Keratinocyte (primary cell): ENCODE data around the gene VPS18. TPM values are rescaled to one million over a fixed set of nuclear protein-coding genes. Genes with fewer than 3 reads are reported as not detected.

Experiments
- DNase-seq: peaks from one replicate; pipeline ENCODE4 v3.0.0-alpha.2; 2011; ENCODE audit warnings: low read depth, missing footprints, low spot score
- FAIRE-seq: peaks from 2 replicates; lab custom pipeline; 2011; peaks lifted over from hg19 to GRCh38; lab: Jason Lieb, UNC
- H2AFZ ChIP-seq: 2 replicates; pipeline ENCODE4 v1.6.0; 2012; ENCODE audit warnings: low read length, control low read depth, inconsistent platforms; ENCODE audit not compliant: control insufficient read depth
- H3K27ac ChIP-seq: 2 replicates; pipeline ENCODE4 v1.5.1; 2011; ENCODE audit warnings: low read length; ENCODE audit not compliant: control insufficient read depth, insufficient read depth
- H3K27me3 ChIP-seq: 3 replicates; pipeline ENCODE4 v1.6.0; 2011; ENCODE audit warnings: low read length; ENCODE audit not compliant: control insufficient read depth, insufficient read depth; ENCODE audit errors: extremely low read depth
- H3K36me3 ChIP-seq, 2 experiments: 2 replicates in 1 of 2; 3 replicates in 1 of 2; pipeline ENCODE4 v1.5.1; 2011; ENCODE audit warnings: low read length in 2 of 2, mild to moderate bottlenecking in 1 of 2; ENCODE audit not compliant: control insufficient read depth in 2 of 2, insufficient read depth in 2 of 2; ENCODE audit errors: extremely low read depth in 1 of 2
- H3K4me1 ChIP-seq: 3 replicates; pipeline ENCODE4 v1.5.1; 2011; ENCODE audit warnings: low read length; ENCODE audit not compliant: control insufficient read depth, insufficient read depth; ENCODE audit errors: extremely low read depth
- H3K4me2 ChIP-seq: 3 replicates; pipeline ENCODE4 v1.6.0; 2011; ENCODE audit warnings: low read depth, low read length; ENCODE audit not compliant: control insufficient read depth, insufficient read depth; ENCODE audit errors: extremely low read depth
- H3K4me3 ChIP-seq, 3 experiments: fragments of 200-600 bp in 1 of 3; sonication (generic) in 1 of 3; 2 replicates in 2 of 3; 3 replicates in 1 of 3; pipeline ENCODE4 v1.5.1; 2011 to 2016; ENCODE audit warnings: low read length in 3 of 3, mild to moderate bottlenecking in 3 of 3, control low read depth in 2 of 3, inconsistent platforms in 1 of 3, low read depth in 1 of 3, mixed read lengths in 1 of 3, mixed run types in 1 of 3, moderate library complexity in 1 of 3; ENCODE audit not compliant: control insufficient read depth in 2 of 3, insufficient read depth in 2 of 3; ENCODE audit errors: extremely low read depth in 1 of 3
- H3K79me2 ChIP-seq: 2 replicates; pipeline ENCODE4 v1.6.0; 2012; ENCODE audit warnings: low read length; ENCODE audit not compliant: control insufficient read depth, insufficient read depth
- H3K9ac ChIP-seq: 3 replicates; pipeline ENCODE4 v1.6.0; 2011; ENCODE audit warnings: low read length; ENCODE audit not compliant: control insufficient read depth, insufficient read depth; ENCODE audit errors: extremely low read depth
- H3K9me1 ChIP-seq: 3 replicates; pipeline ENCODE4 v1.6.0; 2011; ENCODE audit warnings: low read length; ENCODE audit not compliant: control insufficient read depth, insufficient read depth; ENCODE audit errors: extremely low read depth
- H3K9me3 ChIP-seq: 2 replicates; pipeline ENCODE4 v1.5.1; 2012; ENCODE audit warnings: low read depth, low read length; ENCODE audit not compliant: control insufficient read depth
- H4K20me1 ChIP-seq: 3 replicates; pipeline ENCODE4 v1.6.0; 2011; ENCODE audit warnings: low read length; ENCODE audit not compliant: control insufficient read depth, insufficient read depth; ENCODE audit errors: extremely low read depth
- CTCF ChIP-seq, 3 experiments: IDR thresholded peaks in 1 of 3; conservative IDR thresholded peaks in 1 of 3; optimal IDR thresholded peaks in 1 of 3; 2 replicates in 2 of 3; 3 replicates in 1 of 3; pipeline versions ENCODE3 to v1.5.1; 2011; ENCODE audit warnings: low read length in 3 of 3, mild to moderate bottlenecking in 3 of 3, moderate library complexity in 2 of 3, control low read depth in 1 of 3, inconsistent platforms in 1 of 3; ENCODE audit not compliant: insufficient read depth in 2 of 3; ENCODE audit errors: extremely low read depth in 1 of 3
- EZH2 ChIP-seq: IDR thresholded peaks from one replicate; pipeline ENCODE4 v1.6.1; 2012; ENCODE audit warnings: inconsistent platforms, mild to moderate bottlenecking, low read length, moderate library complexity
- dilution Hi-C: fragments of 300-500 bp; cut with MboI; formaldehyde crosslinking; loops from one replicate; pipeline ENCODE4 v1.7.0; 2020; ENCODE audit warnings: low sequenced_read_pairs; ENCODE audit not compliant: extremely low pct_ligation_motif_present
- polyA plus RNA-seq, 5 experiments: library from polyadenylated mRNA; depleted of rRNA in 3 of 5; stranded (reverse) in 3 of 5; stranded (forward) in 1 of 5; unstranded in 1 of 5; fragments of >200 nt; gene quantifications; 1 replicate in 1 of 5; 2 replicates in 3 of 5; 3 replicates in 1 of 5; pipeline versions ENCODE4 v1.2.1 to v1.2.3, GENCODE V29; 2011 to 2012; ENCODE audit warnings: missing spikeins in 2 of 5, low read depth in 1 of 5, low replicate concordance in 1 of 5

VPS18 gene
- polyA plus RNA-seq, 1 donor (not counting 4 experiments of a cell fraction or from before 2014, with no cell fraction given): 11.6 TPM

GRCh38 chr15:40873694-40874561 lies 20.3 kb upstream of the VPS18 start, which contains the start of gene RHOV:
RHOV (minus strand) TSS chr15:40874234; CDS start chr15:40874139, 95 bp downstream.
- no peak for TF ChIP-seq EZH2
- TF ChIP-seq CTCF (optimal IDR thresholded peaks at IDR 0.05 in 1 of 3, IDR thresholded peaks at IDR 0.05 in 1 of 3, conservative IDR thresholded peaks at IDR 0.05 in 1 of 3; ENCODE audit: extremely low read depth in 1 of 3, insufficient read depth in 2 of 3, low read length in 3 of 3): peak; percentile 24 to 75 (median 52)
- Histone ChIP-seq H3K4me2 (peak within 1 kb of the TSS; percentile 80), H3K9me1 (no peaks in the 10 kb centered on the region), H3K79me2 (no peaks in the 10 kb centered on the region), H2AFZ (peak within 1 kb of the TSS; percentile 74), H3K9ac (peak within 1 kb of the TSS; percentile 67), H3K27ac (no peak within 1 kb of the TSS), H4K20me1 (no peaks in the 10 kb centered on the region), H3K4me1 (peaks cover 51% of the 10 kb centered on the region), H3K9me3 (no peaks in the 10 kb centered on the region), H3K36me3 (no peaks in the 10 kb centered on the region), H3K4me3 (peak within 1 kb of the TSS; percentile 49 to 72 (median 57)), H3K27me3 (no peaks in the 10 kb centered on the region)
- DNase-seq (no peak), FAIRE-seq (no peak)
- dilution Hi-C loops: no loop called here

GRCh38 chr15:40875991-40876730 lies 18.1 kb upstream of the VPS18 start:
- Histone ChIP-seq H3K4me3 (no peak overlapping the region), H3K9me3 (no peaks in the 10 kb centered on the region), H3K36me3 (no peaks in the 10 kb centered on the region), H3K4me2 (peak overlapping the region; percentile 32), H3K9me1 (no peaks in the 10 kb centered on the region), H3K9ac (peak overlapping the region; percentile 34), H3K27ac (peak overlapping the region; percentile 82), H4K20me1 (no peaks in the 10 kb centered on the region), H2AFZ (no peak overlapping the region), H3K79me2 (no peaks in the 10 kb centered on the region), H3K4me1 (peaks cover 59% of the 10 kb centered on the region), H3K27me3 (no peaks in the 10 kb centered on the region)
- dilution Hi-C loops: no loop called here
- peak; percentile 76 for FAIRE-seq
- TF ChIP-seq CTCF (optimal IDR thresholded peaks at IDR 0.05 in 1 of 3, IDR thresholded peaks at IDR 0.05 in 1 of 3, conservative IDR thresholded peaks at IDR 0.05 in 1 of 3; ENCODE audit: extremely low read depth in 1 of 3, insufficient read depth in 2 of 3, low read length in 3 of 3) (no peak), EZH2 (no peak)
- no peak for DNase-seq
